SK-N-SH (cell line): ENCODE data around the gene DLX2. TPM values are rescaled to one million over a fixed set of nuclear protein-coding genes. Genes with fewer than 3 reads are reported as not detected.
A peak's percentile ranks its signal among the peaks of the same experiment; 100 is the strongest.

Experiments
- CTCF ChIA-PET: fragments of 300-600, 350-600 bp; formaldehyde crosslinking; extraction: SDS; loops from one replicate; lab custom pipeline; 2021; lab: Yijun Ruan, JAX
- POLR2A ChIA-PET: fragments of 350-600 bp; sonication (Branson Sonifier 250); formaldehyde crosslinking; extraction: SDS; loops from one replicate; lab custom pipeline; 2020; ENCODE audit warnings: antibody characterized with exemption, inconsistent platforms; lab: Yijun Ruan, JAX
- DNase-seq: peaks from one replicate; pipeline ENCODE4 v3.0.0; 2012
- H2AFZ ChIP-seq: fragments of 200-600 bp; sonication (generic); 2 replicates; pipeline ENCODE4 v1.8.1; 2016; ENCODE audit warnings: antibody characterized with exemption, mild to moderate bottlenecking, low read depth
- H3F3A ChIP-seq: fragments of 200-600 bp; sonication (generic); replicated peaks from 2 replicates; pipeline ENCODE3; 2016; ENCODE audit warnings: antibody characterized with exemption, mild to moderate bottlenecking; ENCODE audit not compliant: insufficient read depth
- H3K27ac ChIP-seq, 2 experiments: fragments of 200-500 bp in 1 of 2; fragments of 200-600 bp in 1 of 2; sonication (Bioruptor generic) in 1 of 2; sonication (generic), shearing (Covaris generic) in 1 of 2; 2 replicates each; pipeline versions ENCODE4 v1.5.1 to v1.6.1; 2014 to 2016; ENCODE audit warnings: low read depth in 2 of 2, inconsistent platforms in 1 of 2, low read length in 1 of 2, mild to moderate bottlenecking in 1 of 2, mixed read lengths in 1 of 2
- H3K27me3 ChIP-seq: fragments of 200-600 bp; sonication (generic), shearing (Covaris generic); 2 replicates; pipeline ENCODE4 v1.6.1; 2016; ENCODE audit warnings: mixed run types; ENCODE audit not compliant: insufficient read depth
- H3K36me3 ChIP-seq, 2 experiments: fragments of 200-500 bp in 1 of 2; fragments of 200-600 bp in 1 of 2; sonication (Bioruptor generic) in 1 of 2; sonication (generic) in 1 of 2; replicated peaks in 1 of 2; 2 replicates each; pipeline versions ENCODE3 to v1.5.1; 2014 to 2016; ENCODE audit warnings: low read length in 1 of 2, mild to moderate bottlenecking in 1 of 2; ENCODE audit not compliant: insufficient read depth in 2 of 2, control insufficient read depth in 1 of 2
- H3K4me1 ChIP-seq, 2 experiments: fragments of 200-500 bp in 1 of 2; fragments of 200-600 bp in 1 of 2; sonication (Bioruptor generic) in 1 of 2; sonication (generic), shearing (Covaris generic) in 1 of 2; 2 replicates each; pipeline versions ENCODE4 v1.5.1 to v1.6.1; 2014 to 2016; ENCODE audit warnings: low read depth in 1 of 2, low read length in 1 of 2, mixed run types in 1 of 2; ENCODE audit not compliant: insufficient read depth in 2 of 2, control insufficient read depth in 1 of 2
- H3K4me2 ChIP-seq: fragments of 200-600 bp; sonication (generic), shearing (Covaris generic); 2 replicates; pipeline ENCODE4 v1.6.1; 2017; ENCODE audit warnings: mixed run types
- H3K4me3 ChIP-seq, 2 experiments: fragments of 200-500 bp in 1 of 2; fragments of 200-600 bp in 1 of 2; sonication (Bioruptor generic) in 1 of 2; sonication (generic), shearing (Covaris generic) in 1 of 2; 2 replicates each; pipeline versions ENCODE4 v1.5.1 to v1.8.1; 2014 to 2016; ENCODE audit warnings: low read depth in 2 of 2, inconsistent platforms in 1 of 2, low read length in 1 of 2, mild to moderate bottlenecking in 1 of 2, mixed read lengths in 1 of 2, moderate library complexity in 1 of 2
- H3K79me2 ChIP-seq: fragments of 200-600 bp; sonication (generic); 2 replicates; pipeline ENCODE4 v1.8.1; 2017; ENCODE audit warnings: mild to moderate bottlenecking; ENCODE audit not compliant: insufficient read depth
- H3K9ac ChIP-seq: fragments of 200-600 bp; sonication (generic); 2 replicates; pipeline ENCODE4 v1.6.1; 2017; ENCODE audit warnings: mixed run types
- H3K9me2 ChIP-seq: fragments of 200-600 bp; sonication (generic); 2 replicates; pipeline ENCODE4 v1.6.1; 2017; ENCODE audit warnings: mixed run types
- H3K9me3 ChIP-seq: fragments of 200-600 bp; sonication (generic); 2 replicates; pipeline ENCODE4 v1.6.1; 2017; ENCODE audit warnings: mixed run types, mild to moderate bottlenecking, moderate library complexity
- H4K20me1 ChIP-seq: fragments of 200-600 bp; sonication (generic); 2 replicates; pipeline ENCODE4 v1.6.1; 2017; ENCODE audit warnings: mild to moderate bottlenecking, mixed run types; ENCODE audit not compliant: insufficient read depth
- CHD2 ChIP-seq: fragments of 150-350 bp; IDR thresholded peaks from 2 replicates; pipeline ENCODE4 v1.6.1; 2018; ENCODE audit warnings: low read length; ENCODE audit not compliant: partially characterized antibody
- ELF1 ChIP-seq: IDR thresholded peaks from 2 replicates; pipeline ENCODE4 v1.4.0; 2012
- FOXJ3 ChIP-seq: sonication (generic); formaldehyde crosslinking; IDR thresholded peaks from 2 replicates; pipeline ENCODE4 v1.5.1; 2020; ENCODE audit warnings: mild to moderate bottlenecking, missing genetic modification reagents
- FOXM1 ChIP-seq: IDR thresholded peaks from 2 replicates; pipeline ENCODE4 v1.4.0; 2012; ENCODE audit warnings: low read depth, mild to moderate bottlenecking
- GATA2 ChIP-seq: sonication (generic); formaldehyde crosslinking; IDR thresholded peaks from 2 replicates; pipeline ENCODE4 v1.5.0; 2020; ENCODE audit warnings: mild to moderate bottlenecking, missing genetic modification reagents
- MAX ChIP-seq: IDR thresholded peaks from 2 replicates; pipeline ENCODE4 v1.4.0; 2012; ENCODE audit warnings: low read depth
- MEF2A ChIP-seq: IDR thresholded peaks from 2 replicates; pipeline ENCODE4 v1.4.0; 2012; ENCODE audit warnings: low read depth, borderline replicate concordance
- NFIC ChIP-seq: IDR thresholded peaks from 2 replicates; pipeline ENCODE4 v1.4.0; 2012; ENCODE audit warnings: borderline replicate concordance
- POLR2AphosphoS5 ChIP-seq: IDR thresholded peaks from 2 replicates; pipeline ENCODE4 v1.6.1; 2012; ENCODE audit warnings: low read depth, low read length
- RAD21 ChIP-seq: IDR thresholded peaks from 2 replicates; pipeline ENCODE4 v1.6.1; 2012; ENCODE audit warnings: mild to moderate bottlenecking, low read length
- RXRA ChIP-seq: IDR thresholded peaks from 2 replicates; pipeline ENCODE4 v1.4.0; 2012; ENCODE audit warnings: low read depth, mild to moderate bottlenecking, borderline replicate concordance
- TCF12 ChIP-seq: IDR thresholded peaks from 2 replicates; pipeline ENCODE4 v1.4.0; 2012
- USF1 ChIP-seq: IDR thresholded peaks from 2 replicates; pipeline ENCODE4 v1.4.0; 2012; ENCODE audit warnings: low read depth, borderline replicate concordance
- WGBS: methylation state at CpG from one replicate; pipeline ENCODE4 v1.1.6; 2017; ENCODE audit warnings: low lambda C conversion rate; 5-methylcytosine and 5-hydroxymethylcytosine counted together
- polyA plus RNA-seq, 3 experiments: library from polyadenylated mRNA; depleted of rRNA; stranded (reverse); fragments of >200 nt; gene quantifications; 2 replicates each; pipeline ENCODE4 v1.2.3, GENCODE V29; 2012

Gene DLX2
- polyA plus RNA-seq, 1 of the 3 experiments (the other 2 are of a cell fraction), result 0.02 TPM

- peak; percentile 93 for DNase-seq
- Histone ChIP-seq H3K9me3 (no peaks in the 10 kb centered on the region), H2AFZ (peak overlapping the region; percentile 89)
Measured at GRCh38 chr2:172084645-172085459, 17.8 kb downstream of the DLX2 start.

DNA sequence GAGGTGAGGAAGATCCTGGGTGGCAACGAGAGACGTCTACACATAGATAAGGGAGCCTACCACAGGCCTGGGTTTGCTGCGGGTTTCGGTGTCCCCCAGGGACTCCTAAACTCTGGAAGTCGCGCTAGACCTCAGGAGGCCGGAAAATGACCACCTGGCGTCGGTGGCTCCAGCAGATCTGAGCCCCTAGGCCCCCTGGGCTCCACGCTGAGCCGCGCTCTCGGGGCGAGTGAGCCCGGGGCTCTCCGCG, 18.4 kb downstream of the DLX2 start:
- H3K4me3 ChIP-seq, result peak overlapping the region in 1 of 2 experiments; percentile 65; a peak in 3 of 4 replicates
- H3F3A ChIP-seq, result no peaks in the 10 kb centered on the region
- H3K27me3 ChIP-seq, result peaks cover 69% of the 10 kb centered on the region
- no peaks in the 10 kb centered on the region for H3K9me3 ChIP-seq
- no peak for TF ChIP-seq CHD2
- TF ChIP-seq FOXJ3 (CRISPR knock-in tag), result no peak
- no peak for TF ChIP-seq NFIC
- no peak for TF ChIP-seq TCF12
- no peak for TF ChIP-seq USF1
- no peak for TF ChIP-seq MEF2A
- TF ChIP-seq FOXM1, result no peak
- no peak for TF ChIP-seq RAD21
- no peak for TF ChIP-seq GATA2 (CRISPR knock-in tag)
- no peak for TF ChIP-seq POLR2AphosphoS5
- TF ChIP-seq ELF1, result no peak
- TF ChIP-seq RXRA, result no peak
- TF ChIP-seq, all 33 proteins: peak for 0
- no peaks in the 10 kb centered on the region for H4K20me1 ChIP-seq
- 7% methylated on average over 13 of the region's 17 CpGs for WGBS
- POLR2A ChIA-PET, result no interaction called here
- H3K4me2 ChIP-seq, result peak overlapping the region; percentile 97
- H2AFZ ChIP-seq, result peak overlapping the region; percentile 89; the same call in 1 of the 2 replicates
- H3K27ac ChIP-seq, result no peak overlapping the region
- no peaks in the 10 kb centered on the region for H3K79me2 ChIP-seq
- H3K36me3 ChIP-seq, result no peaks in the 10 kb centered on the region
- H3K4me1 ChIP-seq, result peaks cover 0 to 18% of the 10 kb centered on the region in 2 experiments; a peak in 1 of 4 replicates
- no peaks in the 10 kb centered on the region for H3K9me2 ChIP-seq
- no peak for DNase-seq
- H3K9ac ChIP-seq, result no peak overlapping the region; the same call in 1 of the 2 replicates
- CTCF ChIA-PET, result interaction anchor here (1.7 kb wide), 1 partner anchor 16 kb away, joined by 5 read pairs; no protein-coding TSS in a partner anchor

More at GRCh38 chr2:172084645-172085459, 17.8 kb downstream of the DLX2 start:
- TF ChIP-seq CHD2 (no peak), MAX (peak; percentile 40; the same call in 1 of the 2 replicates)
- TF ChIP-seq, all 33 proteins: peak for 1
- no peaks in the 10 kb centered on the region for H4K20me1 ChIP-seq
- 3% methylated on average over 9 of the region's 76 CpGs for WGBS
- no peaks in the 10 kb centered on the region for H3K79me2 ChIP-seq
- peak overlapping the region; percentile 39; the same call in 1 of the 2 replicates for H3K9ac ChIP-seq
- no peaks in the 10 kb centered on the region for H3K9me2 ChIP-seq
- POLR2A ChIA-PET, result no interaction called here
- peak overlapping the region; percentile 97 for H3K4me2 ChIP-seq
- peaks cover 74% of the 10 kb centered on the region for H3K27me3 ChIP-seq
- no peak overlapping the region for H3K27ac ChIP-seq
- CTCF ChIA-PET, result interaction anchor here (1.6 to 2.9 kb wide), 4 partner anchors 10 to 17 kb away, joined by 5 to 14 read pairs (median 7); partner anchors contain the start of gene DLX2
- H3F3A ChIP-seq, result no peaks in the 10 kb centered on the region
- no peaks in the 10 kb centered on the region for H3K36me3 ChIP-seq
- H3K4me1 ChIP-seq, result peaks cover 0 to 18% of the 10 kb centered on the region in 2 experiments; a peak in 1 of 4 replicates
- H3K4me3 ChIP-seq, result peak overlapping the region; percentile 48 to 65
